Ovary (tissue), 3 donors: ENCODE data around the gene RNF125.

Experiments used
- CTCF ChIP-seq, 3 donors: fragments of 450-650 bp in 2 of 3; fragments of 200-600 bp in 1 of 3; IDR thresholded peaks; one replicate each; pipeline versions ENCODE4 v1.5.1 to v1.8.0; 2016 to 2022; ENCODE audit warnings: antibody characterized with exemption in 3 of 3, mild to moderate bottlenecking in 1 of 3
- EP300 ChIP-seq: sonication (generic); formaldehyde crosslinking; IDR thresholded peaks from one replicate; pipeline ENCODE4 v1.6.1; 2017; ENCODE audit warnings: antibody characterized with exemption
- donor health status: DM: no; HTN: no; CAD: no.

DNA sequence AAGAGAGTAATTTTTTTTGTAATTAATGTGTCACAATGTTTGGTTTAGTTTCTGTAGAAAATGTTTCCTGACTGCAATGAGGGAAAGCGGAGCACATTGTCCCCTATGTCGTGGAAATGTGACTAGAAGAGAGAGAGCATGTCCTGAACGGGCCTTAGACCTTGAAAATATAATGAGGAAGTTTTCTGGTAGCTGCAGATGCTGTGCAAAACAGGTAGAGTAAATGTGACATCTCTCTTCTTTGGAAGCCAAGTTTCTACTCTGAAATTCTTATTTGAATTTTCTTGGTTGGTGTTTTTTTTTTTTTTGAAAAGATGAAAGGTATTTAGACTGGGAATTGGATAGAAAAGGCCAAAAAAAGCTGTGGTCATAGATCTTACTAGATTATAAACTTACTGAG lies 93.1 kb downstream of the RNF125 start:
- TF ChIP-seq CTCF (IDR thresholded peaks at IDR 0.05): no peak
- TF ChIP-seq EP300: no peak
